HepG2 (cell line): ENCODE data around the gene CHP1. TPM values are rescaled to one million over a fixed set of nuclear protein-coding genes. Genes with fewer than 3 reads are reported as not detected.

Experiments
- BRCA1 ChIP-seq: sonication (generic); formaldehyde crosslinking; IDR thresholded peaks from 2 replicates; pipeline ENCODE4 v1.4.0; 2020; ENCODE audit warnings: missing genetic modification reagents
- DPF2 ChIP-seq: sonication (generic); formaldehyde crosslinking; IDR thresholded peaks from 2 replicates; pipeline ENCODE4 v1.4.0; 2020; ENCODE audit warnings: mild to moderate bottlenecking, low read depth, missing genetic modification reagents, borderline replicate concordance
- ETS1 ChIP-seq: sonication (generic); formaldehyde crosslinking; IDR thresholded peaks from 2 replicates; pipeline ENCODE4 v1.4.0; 2020; ENCODE audit warnings: missing genetic modification reagents
- FLYWCH1 ChIP-seq: sonication (generic); formaldehyde crosslinking; IDR thresholded peaks from 2 replicates; pipeline ENCODE4 v1.8.1; 2023; ENCODE audit warnings: mild to moderate bottlenecking, missing genetic modification reagents
- IRF9 ChIP-seq: sonication (generic); formaldehyde crosslinking; IDR thresholded peaks from 2 replicates; pipeline ENCODE4 v1.8.0; 2022; ENCODE audit warnings: missing genetic modification reagents, mild to moderate bottlenecking, borderline replicate concordance
- LBX2 ChIP-seq: sonication (generic); formaldehyde crosslinking; IDR thresholded peaks from 2 replicates; pipeline ENCODE4 v1.5.0; 2020; ENCODE audit warnings: missing genetic modification reagents, mild to moderate bottlenecking, borderline replicate concordance
- NFATC3 ChIP-seq: sonication (generic); formaldehyde crosslinking; IDR thresholded peaks from 2 replicates; pipeline ENCODE4 v1.5.1; 2020; ENCODE audit warnings: mild to moderate bottlenecking, missing genetic modification reagents
- NFE2L1 ChIP-seq: sonication (generic); formaldehyde crosslinking; IDR thresholded peaks from 2 replicates; pipeline ENCODE4 v1.4.0; 2020; ENCODE audit warnings: missing genetic modification reagents, mild to moderate bottlenecking, borderline replicate concordance
- SRY ChIP-seq: sonication (generic); formaldehyde crosslinking; IDR thresholded peaks from 2 replicates; pipeline ENCODE4 v1.8.0; 2022; ENCODE audit warnings: mild to moderate bottlenecking, missing genetic modification reagents
- THAP9 ChIP-seq: sonication (generic); formaldehyde crosslinking; IDR thresholded peaks from 2 replicates; pipeline ENCODE4; 2020; ENCODE audit warnings: missing genetic modification reagents, mild to moderate bottlenecking, borderline replicate concordance
- UBTF ChIP-seq: sonication (generic); formaldehyde crosslinking; IDR thresholded peaks from 2 replicates; pipeline ENCODE4 v1.4.0; 2020; ENCODE audit warnings: mild to moderate bottlenecking, missing genetic modification reagents
- ZFP36L2 ChIP-seq: sonication (generic); formaldehyde crosslinking; IDR thresholded peaks from 2 replicates; pipeline ENCODE4 v1.4.0; 2020; ENCODE audit warnings: missing genetic modification reagents
- ZNF350 ChIP-seq: sonication (generic); formaldehyde crosslinking; IDR thresholded peaks from 2 replicates; pipeline ENCODE4 v1.4.0; 2020; ENCODE audit warnings: mild to moderate bottlenecking, low read depth, missing genetic modification reagents, borderline replicate concordance
- ZNF556 ChIP-seq: sonication (generic); formaldehyde crosslinking; IDR thresholded peaks from 2 replicates; pipeline ENCODE4 v1.4.0; 2020; ENCODE audit warnings: mild to moderate bottlenecking, missing genetic modification reagents, borderline replicate concordance
- ZNF652 ChIP-seq: IDR thresholded peaks from 2 replicates; pipeline ENCODE4 v1.6.1; 2016; ENCODE audit warnings: low read depth, borderline replicate concordance
- ZNF678 ChIP-seq: sonication (generic); formaldehyde crosslinking; IDR thresholded peaks from 2 replicates; pipeline ENCODE4 v1.4.0; 2020; ENCODE audit warnings: mild to moderate bottlenecking, missing genetic modification reagents
- ZNF713 ChIP-seq: sonication (generic); formaldehyde crosslinking; IDR thresholded peaks from 2 replicates; pipeline ENCODE4 v1.4.0; 2020; ENCODE audit warnings: mild to moderate bottlenecking, missing genetic modification reagents
- ZNF782 ChIP-seq: sonication (generic); formaldehyde crosslinking; IDR thresholded peaks from 2 replicates; pipeline ENCODE4 v1.4.0; 2020; ENCODE audit warnings: missing genetic modification reagents, mild to moderate bottlenecking, borderline replicate concordance
- ZNF839 ChIP-seq: sonication (generic); formaldehyde crosslinking; IDR thresholded peaks from 2 replicates; pipeline ENCODE4 v1.4.0; 2020; ENCODE audit warnings: missing genetic modification reagents, mild to moderate bottlenecking, borderline replicate concordance
- ZNF891 ChIP-seq: sonication (generic); formaldehyde crosslinking; IDR thresholded peaks from 2 replicates; pipeline ENCODE4 v1.5.0; 2020; ENCODE audit warnings: mild to moderate bottlenecking, missing genetic modification reagents
- polyA plus RNA-seq, 8 experiments: library from polyadenylated mRNA; depleted of rRNA in 3 of 8; stranded (reverse) in 7 of 8; unstranded in 1 of 8; fragments of >200 nt; fragmentation: Illumina TruSeq in 4 of 8; extraction: Trizol in 4 of 8; gene quantifications; 2 replicates each; pipeline versions ENCODE4 v1.2.1 to v1.2.3, GENCODE V29; 2011 to 2016; ENCODE audit warnings: low read depth in 4 of 8, missing spikeins in 1 of 8, mixed read lengths in 1 of 8; ENCODE audit not compliant: insufficient read depth in 1 of 8
- total RNA-seq, 5 experiments: library from RNA; depleted of rRNA; stranded (reverse); fragments of >200 nt; fragmentation: Illumina TruSeq; extraction: Trizol; gene quantifications; 2 replicates each; pipeline ENCODE4 v1.2.3, GENCODE V29; 2016; ENCODE audit warnings: low read depth in 1 of 5

The CHP1 gene
- total and polyA plus RNA-seq, 2 of the 13 experiments (the other 11 are each of a cell fraction or from before 2014, with no cell fraction given), result 49.6 to 76.4 TPM

- peak; percentile 0 for TF ChIP-seq UBTF (CRISPR knock-in tag)
- TF ChIP-seq ZNF556 (CRISPR knock-in tag), result 0 out of 2 replicates have a peak, but pooled peaks have one; percentile 2
- TF ChIP-seq NFATC3 (CRISPR knock-in tag), result peak; percentile 8; the same call in 1 of the 2 replicates
- 0 out of 2 replicates have a peak, but pooled peaks have one; percentile 3 for TF ChIP-seq ZFP36L2 (CRISPR knock-in tag)
- 0 out of 2 replicates have a peak, but pooled peaks have one; percentile 1 for TF ChIP-seq ZNF350 (CRISPR knock-in tag)
- peak; percentile 15; the same call in 1 of the 2 replicates for TF ChIP-seq NFE2L1 (CRISPR knock-in tag)
- no peak for TF ChIP-seq ETS1 (CRISPR knock-in tag)
- TF ChIP-seq ZNF678 (CRISPR knock-in tag), result 0 out of 2 replicates have a peak, but pooled peaks have one; percentile 13
- no peak for TF ChIP-seq FLYWCH1 (CRISPR knock-in tag)
- 0 out of 2 replicates have a peak, but pooled peaks have one; percentile 3 for TF ChIP-seq DPF2
- no peak for TF ChIP-seq ZNF652 (CRISPR knock-in tag)
- no peak for TF ChIP-seq ZNF782
- 0 out of 2 replicates have a peak, but pooled peaks have one; percentile 11 for TF ChIP-seq ZNF891 (CRISPR knock-in tag)
- TF ChIP-seq BRCA1 (CRISPR knock-in tag), result 0 out of 2 replicates have a peak, but pooled peaks have one; percentile 39
- 0 out of 2 replicates have a peak, but pooled peaks have one; percentile 70 for TF ChIP-seq ZNF839 (CRISPR knock-in tag)
- TF ChIP-seq ZNF713 (CRISPR knock-in tag), result peak; percentile 39; the same call in 1 of the 2 replicates
- peak; percentile 19; the same call in 1 of the 2 replicates for TF ChIP-seq SRY
- peak; percentile 54; the same call in 1 of the 2 replicates for TF ChIP-seq IRF9 (CRISPR knock-in tag)
- 0 out of 2 replicates have a peak, but pooled peaks have one; percentile 46 for TF ChIP-seq LBX2 (CRISPR knock-in tag)
- peak; percentile 3; the same call in 1 of the 2 replicates for TF ChIP-seq THAP9 (CRISPR knock-in tag)
These were observed 556 bp downstream of the CHP1 start (continued) for GRCh38 chr15:41231422-41232226.
